Left ventricle myocardium inferior (tissue), 1 donor: ENCODE data around the gene STRBP. TPM values are rescaled to one million over a fixed set of nuclear protein-coding genes. Genes with fewer than 3 reads are reported as not detected.

Experiments used
- DNase-seq: peaks from one replicate; pipeline ENCODE4 v3.0.0-alpha.2; 2020
- H3K27ac ChIP-seq: fragments of 200-600 bp; replicated peaks from 2 replicates; pipeline ENCODE4 v1.8.0; 2021
- H3K27me3 ChIP-seq: fragments of 200-600 bp; 2 replicates; pipeline ENCODE4 v1.8.0; 2021; ENCODE audit warnings: low read depth
- H3K36me3 ChIP-seq: fragments of 200-600 bp; 2 replicates; pipeline ENCODE4 v1.8.0; 2021
- H3K4me1 ChIP-seq: fragments of 200-600 bp; 2 replicates; pipeline ENCODE4 v1.8.0; 2021
- H3K4me3 ChIP-seq: fragments of 200-600 bp; 2 replicates; pipeline ENCODE4 v1.8.0; 2021; ENCODE audit warnings: mild to moderate bottlenecking, moderate library complexity
- H3K9me3 ChIP-seq: fragments of 200-600 bp; replicated peaks from 2 replicates; pipeline ENCODE4 v1.8.0; 2021
- CTCF ChIP-seq: fragments of 200-600 bp; IDR thresholded peaks from 2 replicates; pipeline ENCODE4 v1.8.0; 2021; ENCODE audit warnings: antibody characterized with exemption, mild to moderate bottlenecking, borderline replicate concordance
- intact Hi-C: fragments of 100-400 bp; cut with micrococcal nuclease; formaldehyde crosslinking; loops from one replicate; pipeline ENCODE4 v1.11.0; 2022
- total RNA-seq: library from RNA; stranded (reverse); fragmentation: NEBNext Ultra II Directional; extraction: Animal tissue kit (Norgen Biotek cat#: 25700); gene quantifications from one replicate; pipeline ENCODE4 v1.2.1, GENCODE V29; 2021
- donor health status: DM: no; HTN: yes; CAD: no; lungs with severe emphysema.

The STRBP gene
- total RNA-seq, 1 donor from 2014 or later = 26.4 TPM

DNA sequence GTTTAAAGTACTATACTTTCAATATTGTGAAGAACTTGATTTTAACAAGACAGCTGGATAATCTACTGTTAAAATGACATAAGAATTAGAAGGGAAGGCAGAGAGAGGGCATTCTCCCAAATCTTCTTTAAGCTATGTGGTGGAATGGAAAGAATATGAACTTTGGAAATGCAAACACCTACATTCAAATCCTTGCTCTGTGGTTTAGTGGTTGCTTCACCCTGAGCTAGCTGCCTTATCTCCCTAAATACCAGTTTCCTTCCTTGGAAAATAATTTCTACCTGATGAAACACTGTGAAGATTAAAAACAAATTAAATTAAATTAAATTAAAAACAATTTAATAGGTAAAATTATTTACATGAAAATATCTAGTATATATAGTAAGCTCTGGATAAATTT, 136.4 kb downstream of the STRBP start:
- no peaks in the 10 kb centered on the region for H3K9me3 ChIP-seq
- intact Hi-C loops = no loop called here
- no peak for TF ChIP-seq CTCF
- no peak overlapping the region for H3K27ac ChIP-seq
- H3K36me3 ChIP-seq = peaks cover 32% of the 10 kb centered on the region
- H3K27me3 ChIP-seq = no peaks in the 10 kb centered on the region
- DNase-seq = no peak
- no peak overlapping the region for H3K4me3 ChIP-seq
- no peaks in the 10 kb centered on the region for H3K4me1 ChIP-seq

- no peak for DNase-seq
- Histone ChIP-seq H3K4me1 (no peaks in the 10 kb centered on the region), H3K27me3 (no peaks in the 10 kb centered on the region), H3K9me3 (no peaks in the 10 kb centered on the region), H3K4me3 (no peak overlapping the region), H3K27ac (no peak overlapping the region), H3K36me3 (peaks cover 31% of the 10 kb centered on the region)
- intact Hi-C loops = no loop called here
- TF ChIP-seq CTCF = no peak
These were observed 137.1 kb downstream of the STRBP start for GRCh38 chr9:123131258-123131657.

DNA sequence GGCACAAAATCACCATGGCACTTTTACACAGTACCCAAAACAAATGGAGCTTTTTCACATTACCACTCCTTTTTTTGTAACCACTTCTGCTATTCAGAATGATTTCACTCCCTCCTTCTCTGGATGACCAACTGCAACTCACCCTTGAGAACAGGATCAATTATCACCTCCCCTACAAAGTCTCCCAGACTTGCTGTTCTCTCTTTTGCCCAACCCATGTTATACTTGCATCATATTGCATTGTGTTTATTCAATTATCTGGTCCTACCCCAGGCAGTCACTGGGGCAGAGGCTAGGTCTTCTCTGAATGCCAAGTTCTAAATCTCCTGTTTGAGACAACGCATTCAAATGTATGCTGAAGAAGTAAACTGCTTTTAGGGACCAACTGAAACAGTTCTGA, 139.0 kb downstream of the STRBP start:
- no peak for TF ChIP-seq CTCF
- DNase-seq = no peak
- Histone ChIP-seq H3K4me1 (no peaks in the 10 kb centered on the region), H3K27ac (no peak overlapping the region), H3K9me3 (no peaks in the 10 kb centered on the region), H3K4me3 (no peak overlapping the region), H3K27me3 (no peaks in the 10 kb centered on the region), H3K36me3 (peaks cover 21% of the 10 kb centered on the region)
- intact Hi-C loops = no loop called here

DNA sequence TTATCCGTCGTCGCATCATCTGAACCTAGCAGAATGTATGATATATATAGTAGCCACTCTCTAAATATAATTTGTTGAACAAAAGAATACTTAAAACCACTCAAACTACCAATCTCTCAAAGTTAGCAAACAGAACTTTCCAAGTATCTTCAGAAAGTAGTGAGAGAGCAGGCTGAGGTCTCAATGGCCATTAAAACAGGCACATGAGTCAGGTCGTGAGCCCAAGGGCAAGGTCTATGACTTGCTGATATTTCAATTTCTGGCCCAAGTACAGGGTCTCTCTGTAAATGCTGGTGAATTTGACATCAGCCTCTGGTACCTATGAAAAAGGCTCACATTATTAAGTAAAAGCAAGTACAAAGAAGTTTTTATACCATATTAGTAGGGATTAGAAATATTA, 139.8 kb downstream of the STRBP start:
- Histone ChIP-seq H3K4me3 (no peak overlapping the region), H3K27ac (no peak overlapping the region), H3K4me1 (no peaks in the 10 kb centered on the region), H3K9me3 (no peaks in the 10 kb centered on the region), H3K36me3 (peaks cover 21% of the 10 kb centered on the region), H3K27me3 (no peaks in the 10 kb centered on the region)
- TF ChIP-seq CTCF = no peak
- intact Hi-C loops = no loop called here
- no peak for DNase-seq

GRCh38 chr9:123127512-123128075, 140.8 kb downstream of the STRBP start:
- H3K36me3 ChIP-seq = peaks cover 17% of the 10 kb centered on the region
- intact Hi-C loops = no loop called here
- no peak for TF ChIP-seq CTCF
- H3K4me1 ChIP-seq = no peaks in the 10 kb centered on the region
- H3K4me3 ChIP-seq = no peak overlapping the region
- H3K27ac ChIP-seq = no peak overlapping the region
- H3K27me3 ChIP-seq = no peaks in the 10 kb centered on the region
- no peaks in the 10 kb centered on the region for H3K9me3 ChIP-seq
- DNase-seq = no peak
